ENCODE results near the gene MSGN1.

MSGN1 gene

GRCh38 chr2:17835516-17835915 lies 19.3 kb downstream of the MSGN1 start:
- ChIA-PET POLR2A (no interaction called here), CTCF (interaction anchor here (1.0 kb wide), 1 partner anchor 115 kb away, joined by 3 read pairs; no protein-coding TSS in a partner anchor)
- TF ChIP-seq, protein P1, sequence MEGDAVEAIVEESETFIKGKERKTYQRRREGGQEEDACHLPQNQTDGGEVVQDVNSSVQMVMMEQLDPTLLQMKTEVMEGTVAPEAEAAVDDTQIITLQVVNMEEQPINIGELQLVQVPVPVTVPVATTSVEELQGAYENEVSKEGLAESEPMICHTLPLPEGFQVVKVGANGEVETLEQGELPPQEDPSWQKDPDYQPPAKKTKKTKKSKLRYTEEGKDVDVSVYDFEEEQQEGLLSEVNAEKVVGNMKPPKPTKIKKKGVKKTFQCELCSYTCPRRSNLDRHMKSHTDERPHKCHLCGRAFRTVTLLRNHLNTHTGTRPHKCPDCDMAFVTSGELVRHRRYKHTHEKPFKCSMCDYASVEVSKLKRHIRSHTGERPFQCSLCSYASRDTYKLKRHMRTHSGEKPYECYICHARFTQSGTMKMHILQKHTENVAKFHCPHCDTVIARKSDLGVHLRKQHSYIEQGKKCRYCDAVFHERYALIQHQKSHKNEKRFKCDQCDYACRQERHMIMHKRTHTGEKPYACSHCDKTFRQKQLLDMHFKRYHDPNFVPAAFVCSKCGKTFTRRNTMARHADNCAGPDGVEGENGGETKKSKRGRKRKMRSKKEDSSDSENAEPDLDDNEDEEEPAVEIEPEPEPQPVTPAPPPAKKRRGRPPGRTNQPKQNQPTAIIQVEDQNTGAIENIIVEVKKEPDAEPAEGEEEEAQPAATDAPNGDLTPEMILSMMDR (IDR thresholded peaks at IDR 0.05; ENCODE audit: control extremely low read depth, extremely low read depth, low read depth, missing control alignments): no peak
- DNase-seq (ENCODE audit: extremely low spot score): no peak

GRCh38 chr2:17839959-17840358 lies 23.7 kb downstream of the MSGN1 start:
- ChIA-PET CTCF (no interaction called here), POLR2A (no interaction called here)
- TF ChIP-seq, protein P1 (IDR thresholded peaks at IDR 0.05; ENCODE audit: control extremely low read depth, extremely low read depth, low read depth, missing control alignments): no peak
- DNase-seq (ENCODE audit: extremely low spot score): no peak

- CTCF ChIA-PET: interaction anchor here (4.7 kb wide), 1 partner anchor 12 kb away, joined by 37 read pairs; no protein-coding TSS in a partner anchor
- POLR2A ChIA-PET: no interaction called here
- DNase-seq (ENCODE audit: extremely low spot score): no peak
- TF ChIP-seq, protein P1 (IDR thresholded peaks at IDR 0.05; ENCODE audit: control extremely low read depth, extremely low read depth, low read depth, missing control alignments): no peak
These were observed 27.2 kb downstream of the MSGN1 start for GRCh38 chr2:17843457-17843856.

DNA sequence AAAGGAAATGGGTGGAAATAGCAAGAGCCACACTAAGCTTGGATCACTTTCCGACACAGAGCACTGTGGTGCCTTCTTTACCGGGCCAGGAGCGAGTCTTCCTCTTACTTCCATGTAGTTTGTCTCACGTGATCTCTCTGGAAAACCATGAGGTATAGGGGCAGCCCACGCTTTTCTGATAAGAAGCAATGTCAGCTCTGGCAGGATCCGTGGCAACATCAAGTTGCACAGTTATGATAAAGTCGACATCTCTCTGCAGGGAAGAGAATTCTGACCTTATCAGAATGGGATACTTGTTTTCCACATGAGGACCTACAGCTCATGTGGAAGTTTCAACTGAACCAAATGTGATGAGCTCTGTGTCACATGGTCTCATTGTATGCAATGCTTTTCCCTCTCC lies 29.5 kb downstream of the MSGN1 start:
- ChIA-PET CTCF (interaction anchor here (0.9 to 4.7 kb wide), 9 partner anchors 10 to 304 kb away, joined by 3 to 37 read pairs (median 4); no protein-coding TSS in a partner anchor), POLR2A (no interaction called here)
- no peak for DNase-seq (ENCODE audit: extremely low spot score)
- TF ChIP-seq, protein P1 (IDR thresholded peaks at IDR 0.05; ENCODE audit: control extremely low read depth, extremely low read depth, low read depth, missing control alignments): no peak

DNA sequence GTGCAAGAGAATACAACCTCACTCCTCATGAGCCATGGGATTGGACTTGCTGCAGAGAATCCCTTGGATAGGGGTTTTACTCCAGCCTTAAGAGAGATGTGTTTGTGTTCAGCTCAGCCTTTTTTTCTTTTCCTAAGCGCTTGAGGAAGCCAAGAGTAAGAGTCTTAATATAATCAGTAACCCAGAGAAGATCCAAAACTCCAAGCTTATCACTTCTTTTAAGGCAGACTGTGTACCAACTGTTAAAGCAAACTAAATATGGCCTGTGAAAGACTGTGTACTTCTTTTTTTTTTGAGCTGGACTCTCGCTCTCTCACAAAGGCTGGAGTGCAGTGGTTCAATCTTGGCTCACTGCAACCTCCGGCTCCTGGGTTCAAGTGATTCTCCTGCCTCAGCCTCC lies 30.4 kb downstream of the MSGN1 start:
- ChIA-PET POLR2A (no interaction called here), CTCF (interaction anchor here (1.2 to 4.7 kb wide), 4 partner anchors 12 to 303 kb away, joined by 3 to 37 read pairs (median 6); no protein-coding TSS in a partner anchor)

DNA sequence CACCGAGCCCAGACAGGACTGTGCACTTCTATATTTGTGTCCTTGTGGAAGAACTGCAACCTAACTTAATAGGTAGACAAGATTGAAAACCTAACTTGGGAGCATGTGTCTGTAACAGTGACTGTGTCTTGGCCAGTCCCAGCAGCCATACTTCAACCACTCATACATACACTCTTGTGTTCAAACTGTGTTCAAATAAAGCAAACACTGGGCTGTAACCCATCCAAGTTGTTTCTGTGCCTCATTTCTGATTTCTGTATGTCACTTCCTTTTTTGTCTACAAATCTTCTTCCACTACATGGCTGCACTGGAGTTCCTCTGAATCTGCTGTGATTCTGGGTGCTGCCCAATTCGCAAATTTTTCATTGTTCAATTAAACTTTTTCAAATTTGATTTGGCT lies 31.0 kb downstream of the MSGN1 start:
- DNase-seq (ENCODE audit: extremely low spot score): no peak
- TF ChIP-seq, protein P1 (IDR thresholded peaks at IDR 0.05; ENCODE audit: control extremely low read depth, extremely low read depth, low read depth, missing control alignments): no peak
- POLR2A ChIA-PET: no interaction called here
- CTCF ChIA-PET: interaction anchor here (1.6 to 4.7 kb wide), 3 partner anchors 11 to 302 kb away, joined by 3 to 37 read pairs (median 6); no protein-coding TSS in a partner anchor

More for the DNA sequence above, 30.4 kb downstream of the MSGN1 start:
- TF ChIP-seq, protein P1 (IDR thresholded peaks at IDR 0.05; ENCODE audit: control extremely low read depth, extremely low read depth, low read depth, missing control alignments): no peak
- no peak for DNase-seq (ENCODE audit: extremely low spot score)
